ENCODE measurements around the gene TPSAB1.

The TPSAB1 gene

GRCh38 chr16:1288813-1289476, 48.4 kb downstream of the TPSAB1 start:
- DNase-seq = peak in 1 of 2 experiments; percentile 31

GRCh38 chr16:1289477-1289866, 49.0 kb downstream of the TPSAB1 start:
- DNase-seq = no peak

DNA sequence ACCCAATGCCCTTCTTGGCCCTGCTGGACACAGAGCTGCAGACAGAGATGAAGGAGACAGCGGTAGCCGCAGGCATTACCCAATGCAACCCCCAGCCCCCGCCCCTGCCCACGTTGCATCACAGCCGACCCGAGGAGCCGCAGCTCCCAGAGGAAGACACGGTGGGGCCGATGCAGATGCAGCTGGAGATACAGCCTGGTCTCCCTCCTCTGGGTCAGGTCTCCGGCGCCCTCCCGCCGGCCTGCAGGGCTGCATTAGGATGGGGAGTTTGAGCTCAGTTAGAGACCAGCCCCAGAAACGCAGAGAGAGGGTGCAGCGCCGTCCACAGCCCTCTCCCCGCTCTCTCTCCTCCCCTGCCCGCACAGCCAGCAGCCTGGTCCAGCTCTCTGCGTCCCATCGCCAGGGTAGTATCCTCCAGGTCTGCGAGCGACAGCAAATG, 49.6 kb downstream of the TPSAB1 start:
- no peak for DNase-seq

DNA sequence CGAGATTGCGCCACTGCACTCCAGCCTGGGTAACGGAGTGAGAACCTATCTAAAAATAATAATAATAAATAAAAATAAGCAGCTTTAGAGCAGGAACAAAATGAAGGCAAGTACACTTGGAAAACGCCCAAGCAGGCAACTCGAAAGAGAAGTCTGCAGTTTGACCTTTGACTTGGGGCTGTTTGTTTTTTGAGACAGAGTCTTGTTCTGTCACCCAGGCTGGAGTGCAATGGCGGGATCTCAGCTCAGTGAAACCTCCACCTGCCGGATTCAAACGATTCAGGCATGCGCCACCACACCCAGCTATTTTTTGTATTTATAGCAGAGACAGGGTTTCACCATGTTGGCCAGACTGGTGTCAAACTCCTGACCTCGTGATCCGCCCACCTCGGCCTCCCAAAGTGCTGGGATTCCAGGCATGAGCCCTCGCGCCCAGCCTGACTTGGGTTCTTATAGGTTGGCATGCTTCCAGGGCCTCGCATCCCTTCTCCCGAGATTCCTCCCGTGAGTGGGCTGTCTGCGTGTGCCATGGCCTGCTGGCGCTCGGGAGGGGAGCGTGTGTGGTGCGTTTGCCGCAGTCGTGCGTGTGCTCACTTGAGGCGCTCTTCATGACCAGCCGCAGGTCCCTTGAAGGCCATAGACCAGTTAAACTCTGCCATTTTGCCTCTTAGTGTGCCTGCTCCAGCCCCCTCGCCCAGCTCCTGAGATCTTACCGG, 50.5 kb downstream of the TPSAB1 start:
- no peak for DNase-seq

DNA sequence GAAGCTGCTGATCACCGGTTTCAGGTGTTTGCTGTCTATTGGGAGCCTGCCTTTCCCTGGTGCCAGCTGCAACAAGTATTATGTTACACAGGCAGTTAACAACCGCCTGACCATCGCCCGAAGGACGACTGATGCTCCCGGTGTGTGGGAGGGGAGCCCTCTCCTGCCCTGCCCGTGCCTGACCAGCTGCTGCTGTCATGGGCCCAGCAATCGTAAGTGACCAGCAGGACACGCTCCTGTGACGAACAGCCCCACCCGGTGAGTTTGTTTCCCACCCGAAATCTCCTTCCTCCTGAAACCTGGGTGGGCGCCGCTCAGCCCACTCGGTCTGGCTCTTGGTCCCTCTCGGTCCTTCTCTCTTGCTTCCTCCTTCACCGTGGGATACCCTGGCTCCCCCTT, 51.1 kb downstream of the TPSAB1 start:
- no peak for DNase-seq

Measured in stimulated activated CD4-positive, alpha-beta T cell treated with anti-CD3 and anti-CD28 coated beads, Interleukin-4, amount 100 ng/mL, for 4 hours (primary cell).